NB4 (cell line): ENCODE results near the gene SIL1.
"Not testable (repeated sequence)": the region's sequence is repeated elsewhere in the genome, so short reads cannot be mapped to it uniquely, and the experiment has no call there.

Experiments
- DNase-seq: peaks from one replicate; pipeline ENCODE4 v3.0.0; 2010; ENCODE audit warnings: low read depth
- H3K4me3 ChIP-seq: one replicate; pipeline ENCODE4 v1.5.1; 2011; ENCODE audit warnings: mild to moderate bottlenecking, low read depth, low read length, moderate library complexity
- CTCF ChIP-seq: IDR thresholded peaks from one replicate; pipeline ENCODE4 v1.5.1; 2012; ENCODE audit warnings: low read depth, low read length
- MAX ChIP-seq: IDR thresholded peaks from 2 replicates; pipeline ENCODE4 v1.6.1; 2011; ENCODE audit warnings: low read depth, low read length
- MYC ChIP-seq: IDR thresholded peaks from 2 replicates; pipeline ENCODE4 v1.6.1; 2011; ENCODE audit warnings: low read depth, low read length
- POLR2A ChIP-seq: IDR thresholded peaks from 2 replicates; pipeline ENCODE4 v1.6.1; 2011; ENCODE audit warnings: mild to moderate bottlenecking; ENCODE audit not compliant: insufficient read length; ENCODE audit errors: extremely low read depth

SIL1 gene

GRCh38 chr5:139076111-139076510 lies 122.1 kb downstream of the SIL1 start:
- TF ChIP-seq POLR2A, result no peak
- TF ChIP-seq MAX, result no peak
- TF ChIP-seq MYC, result no peak
- no peak for TF ChIP-seq CTCF
- no peak for DNase-seq

GRCh38 chr5:139075066-139076050 lies 122.8 kb downstream of the SIL1 start:
- peak; percentile 23 for DNase-seq
- TF ChIP-seq MAX (no peak), POLR2A (no peak), CTCF (no peak), MYC (no peak)
- H3K4me3 ChIP-seq, result no peak overlapping the region

More at GRCh38 chr5:139076111-139076510, 122.1 kb downstream of the SIL1 start:
- H3K4me3 ChIP-seq, result no peak overlapping the region

GRCh38 chr5:139073956-139074355 lies 124.2 kb downstream of the SIL1 start:
- not testable (repeated sequence) for H3K4me3 ChIP-seq, DNase-seq

- no peak for TF ChIP-seq MYC
- peak; percentile 10 for DNase-seq
- H3K4me3 ChIP-seq, result no peak overlapping the region
Observed at GRCh38 chr5:139068494-139069151, 129.5 kb downstream of the SIL1 start.

- H3K4me3 ChIP-seq, result no peak overlapping the region
- TF ChIP-seq MAX, result no peak
- no peak for TF ChIP-seq POLR2A
- no peak for TF ChIP-seq CTCF
- TF ChIP-seq MYC, result no peak
- no peak for DNase-seq
Observed at GRCh38 chr5:139068060-139068459, 130.1 kb downstream of the SIL1 start.

GRCh38 chr5:139065306-139065705 lies 132.9 kb downstream of the SIL1 start:
- DNase-seq, result no peak
- TF ChIP-seq MAX, result no peak
- TF ChIP-seq MYC, result no peak
- no peak for TF ChIP-seq POLR2A
- TF ChIP-seq CTCF, result no peak
- no peak overlapping the region for H3K4me3 ChIP-seq
